GM19351 (cell line): ENCODE measurements around the gene APOBEC2.

Source experiments
- ATAC-seq: cut with Tn5 transposase; IDR thresholded peaks from one replicate; pipeline ENCODE4 v1.9.1; 2021; ENCODE audit warnings: mild to moderate bottlenecking, moderate library complexity; ENCODE audit not compliant: unreplicated experiment

Gene APOBEC2

DNA sequence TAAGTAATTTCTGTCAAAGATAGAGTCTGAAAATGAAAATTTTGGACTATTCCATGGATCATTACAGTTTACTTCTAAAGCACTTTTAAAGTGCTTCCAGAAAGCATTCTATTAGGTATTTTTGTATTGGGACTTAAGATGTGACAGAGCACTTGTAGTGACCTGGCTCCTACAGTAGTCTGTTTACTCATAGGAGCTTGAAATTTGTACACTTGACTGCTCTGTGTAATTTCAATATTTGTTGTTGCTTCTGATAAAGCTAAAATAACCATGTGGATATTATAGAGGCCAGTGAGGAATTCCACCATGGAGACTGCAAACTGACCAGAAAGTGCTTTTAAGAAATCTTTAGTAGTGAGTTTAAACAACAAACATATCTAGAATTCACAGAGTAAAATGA lies 30.1 kb downstream of the APOBEC2 start:
- no peak for ATAC-seq

DNA sequence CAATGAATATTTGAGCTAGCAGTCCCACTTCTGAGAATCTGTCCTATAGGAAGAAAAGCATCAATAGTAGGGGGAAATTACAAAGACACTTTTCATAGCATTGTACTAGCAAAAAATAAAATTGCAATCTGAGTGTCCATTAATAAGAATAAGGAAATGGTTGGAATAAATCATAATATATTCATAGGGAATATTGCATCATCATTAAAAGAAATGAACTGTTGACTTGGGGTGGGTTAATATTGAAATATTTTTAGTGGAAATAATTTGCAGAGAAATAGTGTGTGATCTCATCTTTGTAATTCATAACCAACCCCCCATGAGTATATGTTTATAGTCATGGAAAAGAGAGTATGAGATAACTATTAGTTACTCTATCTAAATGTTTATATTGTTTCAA lies 32.2 kb downstream of the APOBEC2 start:
- no peak for ATAC-seq

DNA sequence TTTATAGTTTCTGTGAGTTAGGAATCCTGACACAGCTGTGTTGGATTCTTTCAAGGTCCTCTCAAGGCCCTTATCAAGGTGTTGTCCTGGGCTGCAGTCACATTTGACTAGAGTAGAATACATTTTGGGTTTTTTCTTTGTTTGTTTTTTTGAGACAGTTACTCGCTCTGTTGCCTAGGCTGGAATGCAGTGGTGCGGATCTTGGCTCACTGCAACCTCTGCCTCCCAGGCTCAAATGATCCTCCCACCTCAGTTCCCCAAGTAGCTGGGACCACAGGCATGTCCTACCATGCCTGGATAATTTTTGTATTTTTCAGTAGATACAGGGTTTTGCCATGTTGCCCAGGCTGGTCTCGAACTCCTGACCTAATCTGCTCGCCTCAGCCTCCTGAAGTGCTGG lies 35.4 kb downstream of the APOBEC2 start:
- no peak for ATAC-seq

DNA sequence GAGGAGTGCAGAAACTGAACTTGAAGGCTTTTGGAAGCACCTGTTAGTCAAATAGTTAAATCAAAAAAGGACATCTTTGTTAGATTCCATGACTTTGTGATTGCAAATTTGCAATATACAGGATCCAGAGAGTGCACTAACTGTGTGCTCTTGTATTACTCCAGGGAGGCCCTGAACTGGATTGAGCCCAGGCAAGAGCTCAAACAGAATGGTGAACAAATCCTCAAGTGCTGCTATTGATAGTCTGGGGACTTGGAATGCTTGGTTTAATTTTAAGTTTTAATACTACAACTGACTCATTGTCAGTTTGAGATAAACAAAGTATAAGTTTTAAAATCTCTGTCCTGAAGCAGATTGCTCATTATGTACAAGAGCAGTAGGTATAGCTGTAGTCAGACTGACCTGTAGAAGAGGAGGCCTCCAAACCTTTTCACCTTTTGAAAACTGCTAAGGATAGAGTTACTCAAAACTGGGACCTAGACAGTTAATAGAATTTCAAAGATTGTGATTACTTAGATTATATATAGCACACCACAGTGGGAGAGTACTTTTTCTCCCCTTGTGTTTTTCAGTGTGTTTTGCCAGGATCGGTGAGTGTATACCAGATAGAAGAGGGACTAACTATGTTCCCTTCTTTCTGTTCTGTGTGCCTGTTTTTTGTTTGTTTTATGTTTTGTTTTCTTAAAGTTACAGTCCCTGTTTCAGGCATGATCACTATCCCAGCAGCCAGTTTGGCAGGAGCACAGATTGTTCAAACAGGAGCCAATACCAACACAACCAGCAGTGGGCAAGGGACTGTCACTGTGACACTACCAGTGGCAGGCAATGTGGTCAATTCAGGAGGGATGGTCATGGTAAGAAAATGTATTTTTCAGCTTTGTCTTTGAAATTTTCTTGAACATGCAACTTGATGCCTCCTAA lies 38.1 kb downstream of the APOBEC2 start:
- no peak for ATAC-seq

DNA sequence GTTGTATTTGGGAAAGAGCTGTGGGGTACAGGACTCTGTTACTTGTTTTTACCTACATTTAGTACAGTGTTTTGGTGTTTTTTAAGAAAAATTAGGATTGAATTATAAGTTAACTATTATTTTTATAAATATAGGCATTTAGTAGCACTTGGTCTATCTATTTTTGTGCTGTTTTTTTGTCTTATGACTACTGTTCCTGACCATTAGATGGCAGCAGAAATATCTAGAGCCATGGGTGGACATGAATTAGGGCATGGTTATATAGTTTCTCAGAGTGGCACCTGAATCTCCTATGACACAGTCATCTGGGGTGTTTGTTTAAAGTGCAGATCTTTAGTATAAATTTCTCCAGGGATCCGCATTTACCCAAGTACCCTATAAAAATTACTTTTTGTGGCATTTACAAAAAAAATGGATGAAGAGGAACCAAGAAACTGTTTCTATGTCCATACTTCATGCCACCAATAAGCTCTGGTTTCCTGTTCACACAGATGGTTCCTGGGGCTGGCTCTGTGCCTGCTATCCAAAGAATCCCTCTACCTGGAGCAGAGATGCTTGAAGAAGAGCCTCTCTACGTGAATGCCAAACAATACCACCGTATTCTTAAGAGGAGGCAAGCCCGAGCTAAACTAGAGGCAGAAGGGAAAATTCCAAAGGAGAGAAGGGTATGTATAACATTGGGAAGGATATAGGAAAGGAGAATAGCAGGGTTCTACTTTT lies 39.6 kb downstream of the APOBEC2 start:
- ATAC-seq: no peak

DNA sequence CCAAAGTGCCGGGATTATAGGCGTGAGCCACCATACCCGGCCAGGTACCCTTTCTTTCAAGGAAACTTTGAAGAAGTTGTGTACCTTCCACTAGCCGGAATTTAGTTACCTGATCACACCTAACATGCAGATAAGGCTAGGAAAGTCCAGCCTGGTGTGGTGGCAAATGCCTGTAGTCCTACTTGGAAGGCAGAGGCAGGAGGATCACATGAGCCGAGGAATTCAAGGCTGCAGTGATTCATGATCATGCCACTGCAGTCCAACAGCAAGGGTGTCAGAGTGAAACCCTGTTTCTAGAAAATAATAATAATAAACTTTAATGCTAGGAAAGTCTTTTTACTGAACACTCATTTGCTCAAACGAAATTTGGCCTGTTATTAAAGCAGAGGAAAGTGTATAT lies 40.7 kb downstream of the APOBEC2 start:
- ATAC-seq: no peak

DNA sequence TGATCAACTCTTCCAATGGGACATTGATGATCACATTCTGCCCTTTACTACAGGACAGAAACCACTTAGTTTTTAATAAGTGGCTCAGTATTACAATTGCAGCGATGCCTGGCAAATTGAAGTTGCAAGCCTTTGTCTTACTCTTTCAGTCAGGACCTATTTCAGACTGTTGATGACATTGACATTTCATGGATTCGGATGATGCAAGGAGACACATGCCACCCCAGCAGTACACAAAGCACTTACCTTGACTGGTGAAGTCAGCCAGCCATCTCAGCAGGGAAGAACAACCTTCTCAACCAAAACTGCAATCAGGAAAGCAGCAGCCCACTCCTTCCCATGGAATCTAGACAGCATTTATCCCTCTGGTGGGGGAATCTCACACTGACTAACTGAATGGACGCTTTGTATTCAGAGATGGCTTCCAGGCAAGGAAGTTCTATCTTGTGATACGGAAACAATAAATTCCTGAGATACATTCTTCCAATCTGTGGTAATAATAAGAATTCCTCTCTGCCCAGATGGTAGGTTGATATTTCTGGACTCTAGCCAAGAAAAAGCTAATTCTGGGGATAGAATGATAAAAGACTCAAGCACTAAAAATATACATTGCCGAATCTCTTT lies 44.6 kb downstream of the APOBEC2 start:
- no peak for ATAC-seq

DNA sequence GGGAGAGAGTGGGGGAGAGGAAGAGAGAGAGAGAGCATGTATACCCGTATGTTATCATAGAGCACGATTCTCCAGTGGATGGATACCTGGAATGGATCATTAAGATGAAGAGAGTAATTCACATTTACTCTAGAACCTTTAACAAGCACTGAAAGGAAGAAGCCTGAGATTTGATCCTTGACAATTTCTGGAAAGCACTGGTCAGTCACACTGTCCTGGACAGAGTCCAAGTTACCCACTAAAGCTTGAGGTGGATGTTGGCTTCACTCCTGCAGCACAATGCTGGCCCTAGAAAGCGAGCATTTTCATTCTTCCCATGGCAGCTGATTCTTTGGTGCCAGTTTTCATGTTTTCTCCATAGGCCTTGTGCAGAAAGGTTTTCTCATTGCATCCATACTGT lies 45.4 kb downstream of the APOBEC2 start:
- no peak for ATAC-seq

DNA sequence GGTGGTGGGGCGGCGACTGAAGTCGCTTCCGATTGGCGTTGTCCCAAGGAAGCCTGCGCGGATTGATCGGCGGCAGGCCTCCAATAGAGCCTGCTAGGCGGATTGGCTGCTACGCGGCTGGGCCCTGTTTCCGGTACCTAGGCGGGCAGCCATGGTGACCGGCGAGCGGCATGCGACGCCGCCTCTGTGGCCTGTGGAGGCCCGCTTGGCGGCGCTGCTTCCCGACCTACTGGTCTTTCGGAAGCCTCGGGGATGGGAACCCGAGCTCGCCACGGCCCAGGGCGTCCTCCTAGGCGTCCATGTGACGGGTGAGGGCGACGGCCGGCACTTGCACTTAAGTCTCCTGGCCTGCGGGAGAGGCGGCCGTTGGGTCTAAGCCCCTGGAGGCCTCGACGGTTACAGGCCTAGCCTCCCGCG lies 47.9 kb downstream of the APOBEC2 start:
- ATAC-seq: no peak

DNA sequence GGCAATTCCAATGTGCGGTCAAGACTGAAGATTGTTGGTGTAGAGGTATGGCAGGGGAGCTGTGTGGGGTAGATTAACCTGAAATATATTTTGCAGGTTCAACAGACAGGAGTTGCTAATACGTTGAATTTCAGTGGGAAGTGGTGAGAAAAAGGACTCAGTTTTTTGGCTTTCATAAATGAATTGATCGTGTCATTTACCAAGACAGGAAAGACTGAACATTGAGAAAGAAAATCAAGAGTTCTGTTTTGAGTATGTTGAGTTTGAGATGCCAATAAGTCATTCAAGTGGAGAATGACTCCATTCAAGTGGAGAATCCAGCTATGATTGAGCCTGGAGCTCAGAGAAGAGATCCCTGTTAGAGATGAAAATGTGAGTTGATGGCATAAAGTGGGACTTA lies 50.8 kb downstream of the APOBEC2 start:
- ATAC-seq: no peak

DNA sequence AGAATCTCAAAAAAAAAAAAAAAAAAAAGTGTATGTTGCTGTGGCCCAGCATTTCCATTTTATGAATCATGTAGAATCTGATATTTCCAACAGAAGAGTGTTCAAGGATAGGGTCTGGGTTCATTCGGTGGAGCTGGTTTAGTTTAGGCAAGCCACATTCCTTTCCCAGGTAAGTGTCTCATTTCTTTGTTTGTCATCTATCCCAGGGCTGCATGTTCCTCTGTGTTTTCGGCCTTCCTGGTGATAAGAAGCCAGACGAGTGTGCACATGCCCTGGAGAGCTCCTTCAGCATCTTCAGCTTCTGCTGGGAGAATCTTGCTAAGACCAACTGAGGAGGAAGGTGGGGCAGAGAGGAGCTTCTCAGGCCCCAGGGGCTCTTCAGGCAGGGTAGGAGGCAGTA lies 58.0 kb downstream of the APOBEC2 start:
- ATAC-seq: no peak
